HL-60 (cell line): ENCODE results near the gene TUBGCP5.

ENCODE experiments used
- CTCF ChIP-seq: IDR thresholded peaks from one replicate; pipeline ENCODE4 v1.5.1; 2011; ENCODE audit warnings: low read length, control low read depth, inconsistent platforms; ENCODE audit not compliant: insufficient read depth
- GABPA ChIP-seq: IDR thresholded peaks from 2 replicates; pipeline ENCODE4 v1.6.1; 2012; ENCODE audit warnings: low read depth
- POLR2AphosphoS5 ChIP-seq: IDR thresholded peaks from 2 replicates; pipeline ENCODE4 v1.6.1; 2012; ENCODE audit warnings: low read depth
- REST ChIP-seq: IDR thresholded peaks from 2 replicates; pipeline ENCODE4 v1.6.1; 2012; ENCODE audit warnings: low read depth; ENCODE audit not compliant: insufficient replicate concordance
- SPI1 ChIP-seq: IDR thresholded peaks from 2 replicates; pipeline ENCODE4 v1.6.1; 2012; ENCODE audit warnings: low read depth, mild to moderate bottlenecking, borderline replicate concordance

- TF ChIP-seq SPI1 (no peak), CTCF (no peak), POLR2AphosphoS5 (no peak), REST (no peak), GABPA (no peak)
These were observed 11.3 kb upstream of the TUBGCP5 start for GRCh38 chr15:23050708-23051107.
